Muscle of back (tissue), 11 donors: ENCODE measurements around the gene SNTG2. TPM values are rescaled to one million over a fixed set of nuclear protein-coding genes. Genes with fewer than 3 reads are reported as not detected.

Experiments
- DNase-seq, 3 donors: peaks; one replicate each; pipeline versions ENCODE4 v3.0.0 to v3.0.0-alpha.2; 2013
- polyA plus RNA-seq, 10 donors: library from polyadenylated mRNA; unstranded; fragments of 120-200 nt; gene quantifications; one replicate each; pipeline ENCODE4 v1.2.1, GENCODE V29; 2013; ENCODE audit not compliant: insufficient read length in 10 of 10

The SNTG2 gene
- polyA plus RNA-seq, 10 donors: 0.16 to 0.62 (median 0.45) TPM; not detected in 2

DNA sequence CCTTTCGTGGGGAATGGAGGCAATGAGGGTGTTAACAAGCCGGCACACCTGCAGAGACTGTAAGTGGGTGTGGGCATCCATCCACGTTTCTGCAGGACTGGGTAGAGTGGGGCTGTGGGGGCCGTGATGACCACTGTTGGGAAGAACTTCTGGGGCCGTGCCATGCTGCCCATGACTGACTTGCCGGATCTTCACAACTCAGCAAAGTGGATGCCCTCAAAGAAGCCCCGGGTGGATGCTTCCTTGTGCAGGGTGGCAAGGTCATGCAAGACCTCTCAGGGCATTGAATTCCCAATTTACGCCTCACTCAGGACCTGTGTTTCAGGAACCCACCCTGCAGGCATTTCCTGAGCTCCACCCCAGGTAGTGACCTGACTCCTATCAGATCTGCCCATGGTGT lies 319.2 kb downstream of the SNTG2 start:
- DNase-seq: no peak

DNA sequence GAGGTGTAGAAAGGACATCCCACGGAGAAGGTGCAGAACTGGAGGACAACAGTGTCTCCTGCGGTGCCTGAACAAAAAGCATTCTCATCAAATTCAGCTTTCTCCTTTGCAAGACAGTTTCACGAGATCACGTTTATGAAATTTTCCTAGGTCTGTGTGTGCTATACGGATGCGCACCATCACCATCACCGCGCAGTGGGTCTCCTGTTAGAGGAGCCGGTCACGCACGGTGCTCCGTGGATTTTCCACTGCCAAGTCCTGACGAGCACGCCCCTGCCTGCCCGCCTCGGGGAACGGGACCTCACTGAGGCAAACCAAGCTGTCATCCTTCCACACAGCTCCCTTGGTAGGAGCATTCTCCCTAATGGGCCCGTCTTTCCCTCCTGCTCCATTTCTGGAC lies 322.2 kb downstream of the SNTG2 start:
- DNase-seq: no peak

DNA sequence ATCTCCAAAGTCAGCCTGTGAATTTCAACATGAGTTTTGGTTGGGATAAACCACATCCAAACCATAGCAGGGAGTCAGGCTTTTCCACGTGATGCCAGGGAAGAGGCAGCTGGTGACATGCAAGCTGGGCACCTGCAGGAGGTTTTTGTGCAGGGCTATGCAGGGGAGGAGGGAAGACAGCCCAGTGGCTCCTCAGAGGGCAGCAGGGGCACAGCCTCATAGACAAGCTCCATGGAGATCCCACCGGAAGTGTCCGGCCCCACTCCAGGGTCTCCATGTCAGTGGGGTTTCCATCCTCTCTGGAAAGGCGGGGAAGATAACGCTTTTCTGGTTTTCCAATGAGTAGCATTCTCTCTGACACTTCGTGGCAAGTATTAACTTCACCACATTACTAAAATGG lies 327.0 kb downstream of the SNTG2 start:
- no peak for DNase-seq

DNA sequence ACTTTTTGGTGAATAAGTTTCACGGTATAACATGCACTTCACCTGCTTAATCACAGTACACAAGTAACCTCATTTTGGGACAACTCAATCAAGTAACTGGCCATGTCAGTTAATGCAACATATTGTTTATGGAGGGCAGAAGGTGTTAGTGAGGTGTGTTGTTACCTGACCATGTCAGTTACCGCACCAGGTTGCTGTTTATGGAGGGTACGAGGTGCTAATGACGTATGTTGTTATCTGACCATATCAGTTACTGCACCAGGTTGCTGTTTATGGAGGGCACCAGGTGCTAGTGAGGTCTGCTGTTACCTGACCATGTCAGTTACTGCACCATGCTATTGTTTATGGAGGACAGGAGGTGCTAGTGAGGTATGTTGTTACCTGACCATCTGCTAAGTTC lies 327.5 kb downstream of the SNTG2 start:
- no peak for DNase-seq

DNA sequence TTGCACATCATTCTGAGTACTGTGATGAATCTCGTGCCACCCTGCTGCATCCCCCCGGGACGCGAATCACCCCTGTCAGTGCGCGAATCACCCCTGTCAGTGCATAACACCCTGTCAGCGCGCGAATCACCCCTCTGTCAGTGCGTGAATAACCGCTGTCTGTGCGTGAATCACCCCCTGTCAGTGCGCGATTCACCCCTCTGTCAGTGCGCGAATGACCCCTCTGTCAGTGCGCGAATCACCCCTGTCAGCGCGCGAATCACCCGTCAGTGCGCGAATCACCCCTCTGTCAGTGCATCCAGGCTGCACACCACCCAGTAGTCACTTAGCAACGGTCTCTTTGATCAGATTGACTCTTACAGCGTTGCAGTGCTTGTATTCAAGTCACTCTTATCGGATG lies 328.2 kb downstream of the SNTG2 start:
- no peak for DNase-seq

DNA sequence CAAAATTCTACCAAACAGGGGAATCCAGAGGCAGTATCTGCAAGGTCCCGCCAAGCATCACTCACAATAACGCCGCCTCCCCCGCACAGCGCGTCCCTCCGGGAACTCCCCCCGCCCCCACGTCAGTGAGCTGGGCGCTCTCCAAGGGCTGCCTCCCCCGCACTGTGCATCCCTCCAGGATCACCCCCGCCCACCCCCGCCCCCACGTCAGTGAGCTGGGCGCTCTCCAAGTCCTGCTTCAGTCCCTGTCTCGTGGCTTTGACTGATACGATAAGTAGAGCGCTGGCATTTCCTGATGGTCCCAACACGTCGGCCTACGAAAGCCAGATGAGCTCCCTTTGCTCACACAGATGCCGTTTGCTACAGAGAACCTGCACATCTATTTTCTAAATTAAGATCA lies 331.9 kb downstream of the SNTG2 start:
- DNase-seq: peak in 1 of 3 donors; percentile 1

DNA sequence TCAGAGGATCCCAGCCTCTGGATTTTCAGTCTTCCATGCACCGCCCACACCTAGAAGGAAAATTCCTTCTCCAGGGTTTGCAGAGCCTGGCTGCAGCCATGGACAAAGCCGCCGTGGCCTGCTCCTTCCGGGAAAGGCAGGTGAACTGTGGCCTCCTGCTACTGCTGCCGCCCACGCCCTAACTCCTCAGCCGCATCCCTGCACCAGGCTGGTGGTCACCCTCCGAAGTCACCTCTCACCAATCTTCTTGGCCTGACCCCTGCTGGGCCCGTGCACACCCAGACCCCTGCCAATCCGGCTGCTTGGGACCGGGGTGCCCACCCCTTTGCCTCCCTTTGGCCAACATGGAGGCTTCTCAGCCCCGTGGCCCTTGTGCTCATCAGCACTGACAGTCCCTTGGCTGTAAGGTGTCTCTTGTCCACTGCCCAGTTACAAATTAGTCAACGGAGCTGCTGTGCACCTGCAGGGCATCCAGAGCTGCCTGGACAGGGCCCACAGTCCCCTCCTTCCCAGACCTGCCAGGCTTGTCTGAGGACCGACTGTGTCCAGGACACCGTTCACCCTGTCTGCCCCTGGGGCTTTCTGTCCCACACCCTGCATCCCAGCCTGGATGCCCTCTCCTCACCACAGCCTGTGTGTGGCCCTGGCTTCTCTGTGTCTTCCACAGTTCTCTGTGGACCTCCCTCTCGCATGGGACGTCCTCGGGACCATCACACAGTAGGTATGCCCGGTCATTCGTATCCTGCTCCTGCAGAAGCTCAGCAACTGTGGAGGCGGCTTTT lies 332.6 kb downstream of the SNTG2 start:
- DNase-seq: no peak

DNA sequence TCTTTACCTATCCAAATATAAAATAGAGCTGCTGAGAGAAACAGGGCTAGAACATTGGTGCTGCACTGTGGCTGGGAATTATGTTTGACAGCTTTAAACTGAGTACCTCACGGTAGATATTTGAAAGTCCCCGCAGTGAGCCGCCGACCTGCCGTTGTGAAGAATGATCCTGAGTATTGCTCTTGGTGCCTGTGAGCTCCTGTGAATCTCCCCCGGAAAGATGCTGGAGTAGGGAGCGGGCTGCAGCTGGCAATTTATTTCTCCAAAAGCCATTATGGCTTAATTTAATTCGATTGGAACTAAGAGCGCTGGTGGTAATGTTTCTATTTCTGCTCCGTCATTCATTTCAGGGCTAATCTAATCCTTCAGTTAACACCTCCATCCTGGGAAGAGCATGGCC lies 333.2 kb downstream of the SNTG2 start:
- DNase-seq: no peak

DNA sequence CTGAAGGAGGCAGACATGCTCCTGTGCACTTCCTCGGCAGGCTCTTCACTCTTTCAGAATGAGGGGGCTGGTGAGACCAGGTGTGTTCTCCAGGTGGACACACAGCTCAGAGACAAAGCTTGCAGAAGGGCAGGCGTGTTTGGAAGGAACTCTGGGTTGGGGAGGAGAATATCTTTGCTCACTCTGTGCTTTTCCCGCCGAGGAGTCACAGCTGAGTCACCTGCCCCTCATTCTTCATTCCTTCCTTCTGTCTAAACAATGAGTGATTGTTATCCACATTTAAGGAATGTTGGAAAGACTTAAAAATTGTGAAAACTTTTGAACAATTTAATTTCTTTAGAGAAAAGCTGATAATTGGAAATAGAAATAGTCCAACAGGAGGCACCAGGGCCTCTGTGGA lies 336.3 kb downstream of the SNTG2 start:
- DNase-seq: no peak

DNA sequence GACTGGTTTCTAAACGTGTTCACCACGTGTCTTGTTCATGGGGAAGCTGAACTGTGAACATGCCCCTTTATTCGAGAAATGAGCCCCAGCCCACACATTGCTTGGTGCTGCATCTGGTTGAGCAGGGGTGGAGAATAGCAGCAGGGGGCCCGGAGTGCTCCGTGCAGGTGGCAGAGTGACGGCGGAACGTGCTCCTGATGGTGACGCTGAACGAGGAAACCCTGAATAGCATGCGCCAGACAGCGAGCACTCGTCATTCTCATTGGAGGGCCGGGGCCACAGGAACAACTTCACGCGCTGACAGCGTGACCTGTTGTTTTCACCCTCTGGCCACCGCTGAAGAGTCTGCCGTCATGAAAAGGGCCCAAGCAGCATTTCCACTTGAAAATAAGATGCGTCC lies 336.8 kb downstream of the SNTG2 start:
- no peak for DNase-seq

DNA sequence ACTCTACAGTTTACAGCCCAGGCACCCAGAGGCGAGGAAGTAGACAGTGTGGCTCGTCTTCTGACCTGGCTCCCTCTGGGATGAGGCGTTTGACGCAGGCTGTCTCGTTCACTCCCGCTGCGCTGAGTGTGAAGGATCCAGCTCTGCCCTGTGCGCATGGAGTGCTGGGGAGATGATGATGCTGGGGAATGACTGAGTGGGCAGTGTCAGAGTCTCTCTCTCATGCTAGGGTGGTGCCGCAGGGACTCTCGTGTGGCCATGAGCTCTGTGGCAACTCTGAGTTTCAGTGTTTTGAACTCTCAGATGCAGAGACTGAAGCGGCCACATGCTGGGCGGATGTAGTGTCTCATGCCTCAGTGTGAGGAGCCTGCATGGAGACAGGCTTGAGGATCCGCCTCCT lies 344.3 kb downstream of the SNTG2 start:
- DNase-seq: no peak

DNA sequence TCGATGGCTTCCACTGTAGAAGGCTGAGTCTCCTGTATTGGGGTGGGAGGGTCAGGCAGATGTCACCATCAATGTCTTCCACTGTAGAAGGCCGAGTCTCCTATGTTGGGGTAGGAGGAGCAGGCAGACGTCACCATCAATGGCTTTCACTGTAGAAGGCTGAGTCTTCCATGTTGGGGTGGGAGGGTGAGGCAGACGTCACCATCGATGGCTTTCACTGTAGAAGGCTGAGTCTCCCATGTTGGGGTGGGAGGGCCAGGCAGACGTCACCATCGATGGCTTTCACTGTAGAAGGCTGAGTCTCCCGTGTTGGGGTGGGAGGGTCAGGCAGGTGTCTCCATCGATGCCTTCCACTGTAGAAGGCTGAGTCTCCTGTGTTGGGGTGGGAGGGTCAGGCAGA lies 345.1 kb downstream of the SNTG2 start:
- DNase-seq: no peak

DNA sequence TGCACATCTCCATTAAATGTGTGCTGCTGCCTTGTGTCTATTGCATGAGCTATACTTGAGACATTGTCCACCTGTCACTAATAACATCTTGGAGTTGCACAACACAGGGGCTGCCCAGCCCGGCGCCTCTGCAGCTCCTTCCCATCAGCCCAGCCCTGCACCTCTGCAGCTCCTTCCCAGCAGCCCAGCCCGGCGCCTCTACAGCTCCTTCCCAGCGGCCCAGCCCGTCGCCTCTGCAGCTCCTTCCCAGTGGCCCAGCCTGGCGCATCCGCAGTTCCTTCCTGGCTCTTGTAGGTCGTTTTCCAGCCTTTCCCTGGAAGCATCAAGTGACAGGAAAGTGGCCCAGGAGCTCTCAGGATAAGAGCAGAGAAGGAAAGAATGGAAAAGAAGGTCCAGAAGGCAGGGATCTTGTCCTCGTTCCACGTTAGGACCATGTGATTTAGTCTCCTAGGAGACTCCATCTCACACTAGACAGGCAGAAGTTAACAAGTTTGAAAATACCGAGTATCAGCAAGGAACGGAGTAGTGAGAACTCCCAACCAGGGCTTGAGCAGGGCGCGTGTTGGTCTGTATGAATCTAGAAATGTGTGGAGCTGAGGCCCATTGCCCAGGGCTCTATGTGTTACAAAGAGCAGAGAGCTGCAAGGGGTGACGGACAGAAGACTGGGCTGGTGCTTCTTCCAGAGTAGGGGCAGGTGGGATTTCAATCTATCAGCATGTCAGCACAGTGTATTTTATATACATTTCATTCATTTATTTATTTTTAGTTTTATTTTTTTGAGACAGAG lies 346.9 kb downstream of the SNTG2 start:
- no peak for DNase-seq

DNA sequence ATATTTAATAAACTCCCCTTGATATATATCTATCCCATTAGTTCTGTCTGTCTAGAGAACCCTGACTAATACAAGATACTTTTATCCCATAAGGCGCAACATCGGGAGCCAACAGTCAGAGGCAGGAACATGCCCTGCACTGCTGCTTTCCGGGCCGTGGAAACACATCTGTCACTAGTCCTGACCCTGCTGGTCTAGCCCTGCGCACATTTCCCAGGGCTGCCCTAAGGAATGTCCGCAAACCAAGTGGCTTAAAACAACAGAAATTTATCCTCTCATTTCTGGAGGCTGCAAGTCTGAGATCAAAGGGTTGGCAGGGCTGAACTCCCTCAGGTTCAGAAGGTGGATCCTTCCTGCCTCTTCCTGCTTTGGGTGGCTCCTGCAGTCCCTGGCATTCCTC lies 348.4 kb downstream of the SNTG2 start:
- DNase-seq: no peak

DNA sequence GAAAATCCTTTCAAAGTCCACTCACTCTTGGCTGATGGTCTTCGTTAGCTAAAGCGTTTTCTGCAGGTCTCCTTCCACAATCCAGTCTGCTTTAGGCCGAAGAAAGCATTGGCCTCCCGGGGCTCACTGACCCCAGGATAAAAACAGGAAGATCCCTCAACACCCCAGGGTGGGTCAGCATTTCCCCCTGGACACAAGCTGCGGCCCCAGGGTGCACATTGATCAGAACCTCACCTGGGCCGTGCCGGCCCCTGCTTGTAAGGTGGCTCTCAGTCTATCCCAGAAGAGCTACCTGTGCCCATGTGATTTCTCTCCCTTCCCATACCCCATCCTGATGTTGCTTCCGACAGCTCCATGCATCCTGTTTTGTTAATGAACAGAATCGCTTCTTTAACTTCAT lies 349.6 kb downstream of the SNTG2 start:
- no peak for DNase-seq

DNA sequence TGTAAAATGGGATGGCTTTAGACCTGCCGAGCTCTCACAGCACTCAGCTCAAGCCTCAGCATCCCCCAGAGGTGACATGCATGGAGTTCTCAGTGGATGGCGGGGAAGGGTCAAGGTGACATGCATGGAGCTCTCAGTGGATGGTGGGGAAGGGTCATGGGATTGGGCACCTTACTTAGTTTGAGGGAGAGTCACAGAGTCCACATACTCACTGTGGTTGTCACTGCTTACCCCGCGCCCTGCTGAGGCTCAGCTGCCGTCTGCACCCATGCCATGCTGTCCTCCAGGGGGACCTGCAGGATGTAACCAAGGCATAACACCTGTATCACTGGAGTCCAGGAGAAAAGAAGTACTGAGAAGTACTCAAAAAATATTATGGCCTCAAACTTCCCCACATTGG lies 350.4 kb downstream of the SNTG2 start:
- DNase-seq: no peak

DNA sequence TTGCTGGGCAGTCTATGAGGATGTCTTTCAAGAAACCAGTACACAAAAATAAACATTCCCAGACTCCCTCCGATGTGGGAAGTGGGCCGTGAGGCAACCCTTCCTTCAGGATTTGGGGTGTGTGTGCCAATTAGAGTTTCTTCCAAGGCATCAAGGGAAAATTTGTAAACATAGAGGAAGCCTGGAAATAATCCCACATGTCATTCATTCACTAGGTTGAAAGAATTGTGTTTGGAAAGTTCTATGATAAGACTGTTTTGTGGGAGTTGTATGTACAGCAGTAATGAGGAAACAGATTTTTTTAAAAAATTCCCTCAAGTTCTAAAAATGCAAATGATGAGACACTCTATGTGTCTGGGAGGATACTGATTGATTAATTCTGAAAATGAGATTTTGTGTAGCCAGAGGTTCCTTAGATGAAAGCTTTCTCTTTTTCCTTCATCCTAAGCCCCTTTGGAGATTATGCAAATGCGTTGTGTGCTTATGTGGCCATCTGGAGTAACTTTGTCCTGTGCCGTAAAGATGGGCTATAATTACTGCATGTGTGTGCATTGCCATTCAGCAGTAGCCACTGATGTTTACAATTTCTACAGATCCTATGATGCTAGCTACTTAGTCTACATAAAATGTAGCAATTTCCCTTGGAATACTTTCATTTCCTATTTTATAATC lies 354.8 kb downstream of the SNTG2 start:
- DNase-seq: no peak

DNA sequence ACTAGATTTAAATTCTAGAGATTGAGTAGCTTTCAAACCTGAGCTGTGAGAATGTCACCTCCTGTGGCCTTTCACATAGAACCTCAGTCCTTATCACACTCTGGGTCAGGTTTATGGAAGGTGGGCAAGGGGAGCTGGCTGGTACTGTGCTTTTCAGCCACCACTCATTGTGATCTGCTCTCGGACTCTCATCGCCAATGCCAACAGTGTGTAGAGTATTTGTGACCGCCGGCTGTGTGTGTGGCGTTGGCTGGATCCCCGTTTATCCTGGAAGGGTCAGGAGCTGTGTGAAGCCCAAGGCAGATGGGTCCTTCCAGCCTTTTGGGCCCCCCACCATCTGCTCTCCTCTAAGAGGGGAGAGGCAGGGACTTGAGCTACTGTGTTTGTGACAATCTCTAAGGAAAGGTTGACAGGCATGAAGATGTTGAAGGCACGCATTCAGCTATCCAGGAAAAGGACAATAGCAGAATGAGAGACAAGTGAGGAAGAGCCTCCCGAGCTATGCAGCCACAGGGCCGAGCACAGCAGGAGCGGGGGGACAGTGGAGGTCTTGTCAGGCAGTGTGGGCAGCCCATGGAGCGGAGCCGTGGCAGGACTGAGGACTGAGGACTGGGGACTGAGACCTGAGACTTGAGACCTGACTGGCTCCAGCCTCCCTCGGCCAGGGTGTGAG lies 355.5 kb downstream of the SNTG2 start:
- no peak for DNase-seq

DNA sequence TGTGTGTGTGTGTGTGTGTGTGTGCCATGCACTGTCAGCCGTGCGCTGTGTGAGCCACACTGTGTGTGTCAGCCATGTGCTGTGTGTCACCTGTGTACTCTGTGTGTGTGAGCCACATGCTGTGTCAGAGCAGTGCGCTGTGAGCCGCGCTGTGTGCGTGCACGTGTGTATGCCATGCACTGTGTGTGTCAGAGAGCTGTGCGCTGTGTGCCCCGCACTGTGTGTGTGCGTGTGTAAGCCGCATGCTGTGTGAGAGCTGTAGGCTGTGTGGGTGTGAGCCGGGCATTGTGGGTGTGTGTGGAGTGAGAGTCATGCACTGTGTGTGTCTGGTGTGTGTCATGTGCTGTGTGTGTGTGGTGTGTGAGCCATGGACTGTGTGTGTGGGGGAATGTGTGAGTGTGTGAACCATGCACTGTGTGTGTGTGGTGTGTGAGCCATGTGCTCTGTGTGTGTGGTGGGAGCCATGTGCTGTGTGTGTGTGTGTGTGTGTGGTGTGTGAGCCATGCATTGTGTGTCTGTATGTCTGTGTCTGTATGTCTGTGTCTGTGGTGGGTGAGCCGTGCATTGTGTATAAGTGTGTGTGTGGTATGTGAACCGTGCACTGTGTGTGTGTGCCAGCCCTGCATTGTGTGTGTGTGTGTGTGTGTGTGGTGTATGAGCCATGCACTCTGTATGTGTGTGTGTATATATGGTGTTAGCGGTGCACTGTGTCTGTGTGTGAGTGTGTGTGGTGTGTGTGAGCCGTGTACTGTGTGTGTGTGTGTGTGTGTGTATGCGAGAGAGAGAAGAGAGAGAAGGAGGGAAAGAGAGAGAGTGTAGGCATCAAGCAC lies 356.3 kb downstream of the SNTG2 start:
- DNase-seq: no peak

DNA sequence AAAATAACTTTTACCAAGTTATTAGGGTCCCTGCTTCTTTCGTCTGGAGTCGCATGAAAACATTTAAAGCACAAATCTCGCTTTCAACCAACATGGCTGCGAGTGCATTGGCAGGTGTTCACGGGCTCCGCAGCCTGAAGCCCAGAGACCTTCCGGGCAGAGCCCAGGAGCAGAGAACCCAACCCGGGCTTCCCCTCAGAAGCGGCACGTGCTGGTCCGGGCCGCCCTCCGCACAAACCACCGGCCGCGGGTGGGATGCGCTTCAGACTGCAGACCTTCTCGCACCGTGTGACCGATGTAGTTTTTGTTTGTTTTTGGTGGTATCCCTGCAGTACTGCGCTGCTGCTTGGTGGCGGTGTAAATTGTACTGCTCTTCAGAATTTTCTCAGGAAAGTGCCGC lies 357.0 kb downstream of the SNTG2 start:
- DNase-seq: no peak

DNA sequence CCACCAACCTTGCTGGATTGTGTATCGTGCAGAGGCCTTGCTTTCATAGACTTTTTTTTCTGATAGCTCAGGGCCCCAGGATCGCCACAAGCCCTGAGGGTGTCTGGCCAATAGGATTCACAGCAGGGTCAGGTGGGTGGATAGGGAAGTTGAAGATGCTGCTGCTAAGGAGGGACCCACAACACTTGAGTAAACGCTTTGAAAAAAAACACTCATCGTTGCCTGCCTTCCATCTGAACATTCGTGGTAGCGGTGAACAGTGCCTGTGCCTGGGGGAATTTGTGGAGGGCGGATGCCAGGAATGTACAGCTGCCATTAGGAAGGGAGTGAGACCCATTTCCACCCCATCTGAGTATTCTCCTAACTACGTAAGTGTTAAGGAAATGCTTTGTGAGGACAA lies 358.0 kb downstream of the SNTG2 start:
- no peak for DNase-seq
